IMR-90 (cell line): ENCODE results near the gene RASSF9.

ENCODE experiments used
- CHD1 ChIP-seq: IDR thresholded peaks from 2 replicates; pipeline ENCODE4 v1.6.1; 2012; ENCODE audit warnings: low read depth, low read length, improper control_type of control experiment
- MAFK ChIP-seq: IDR thresholded peaks from 2 replicates; pipeline ENCODE4 v1.6.1; 2012; ENCODE audit warnings: low read depth, low read length, improper control_type of control experiment
- MAZ ChIP-seq: IDR thresholded peaks from 2 replicates; pipeline ENCODE4 v1.6.1; 2012; ENCODE audit warnings: low read depth, mild to moderate bottlenecking, low read length, improper control_type of control experiment, moderate library complexity, borderline replicate concordance
- POLR2A ChIP-seq: IDR thresholded peaks from 2 replicates; pipeline ENCODE4 v1.6.1; 2012; ENCODE audit warnings: mild to moderate bottlenecking, low read depth, low read length
- RAD21 ChIP-seq: IDR thresholded peaks from 2 replicates; pipeline ENCODE4 v1.6.1; 2012; ENCODE audit warnings: low read length, improper control_type of control experiment
- RCOR1 ChIP-seq: IDR thresholded peaks from 2 replicates; pipeline ENCODE4 v1.6.1; 2012; ENCODE audit warnings: mild to moderate bottlenecking, low read length, improper control_type of control experiment; ENCODE audit not compliant: insufficient replicate concordance
- RFX5 ChIP-seq: IDR thresholded peaks from 2 replicates; pipeline ENCODE4 v1.8.0; 2012; ENCODE audit warnings: low read depth, mild to moderate bottlenecking, low read length, moderate library complexity
- SMC3 ChIP-seq: fragments of 150-350 bp; IDR thresholded peaks from 2 replicates; pipeline ENCODE4 v1.6.1; 2016; ENCODE audit warnings: low read depth, mild to moderate bottlenecking, antibody characterized with exemption, low read length, moderate library complexity
- TF ChIP-seq, protein P1 (sequence below): conservative IDR thresholded peaks from 2 replicates; pipeline ENCODE4 v1.5.1; 2012; ENCODE audit warnings: mild to moderate bottlenecking, low read depth, low read length, improper control_type of control experiment
- TF ChIP-seq, protein P2 (sequence below): fragments of 150-350 bp; IDR thresholded peaks from 2 replicates; pipeline ENCODE4 v1.6.1; 2017; ENCODE audit warnings: mild to moderate bottlenecking, antibody characterized with exemption, low read length, low read depth

DNA sequence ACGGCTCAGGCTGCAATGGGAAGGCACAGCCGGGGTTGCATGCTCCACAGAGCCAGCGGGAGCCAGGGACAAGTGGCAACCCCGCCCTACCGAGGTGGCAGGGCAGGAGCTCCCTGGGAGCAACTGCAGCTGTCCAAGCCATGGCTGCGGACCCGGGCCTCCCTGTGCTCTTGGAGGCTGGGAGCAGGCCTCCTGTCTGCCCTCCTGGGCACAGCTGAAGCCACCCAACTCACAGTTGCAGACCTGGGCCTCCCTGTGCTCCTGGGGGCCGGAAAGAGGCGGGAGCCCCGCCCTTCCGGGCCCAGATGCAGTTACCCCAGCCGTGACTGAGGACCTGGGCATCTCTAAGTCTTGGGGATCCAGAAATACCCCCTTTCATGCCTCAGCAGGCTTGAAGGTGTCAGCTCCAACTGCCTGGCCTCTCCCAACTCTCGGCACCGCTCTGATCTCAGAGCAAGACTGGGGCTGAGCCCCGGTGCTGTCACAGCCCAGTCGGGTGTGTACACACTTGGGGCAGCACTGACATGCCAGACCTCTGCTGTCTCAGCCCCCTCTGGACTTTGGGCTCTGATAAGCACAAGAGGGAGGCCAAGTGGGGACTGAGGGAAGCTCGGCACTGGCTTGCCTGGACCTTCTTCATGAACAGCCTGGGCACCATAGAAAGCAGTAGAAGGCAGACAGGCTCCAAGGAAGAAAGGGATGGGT is 7.5 kb upstream of the RASSF9 start:
- TF ChIP-seq, protein P1, sequence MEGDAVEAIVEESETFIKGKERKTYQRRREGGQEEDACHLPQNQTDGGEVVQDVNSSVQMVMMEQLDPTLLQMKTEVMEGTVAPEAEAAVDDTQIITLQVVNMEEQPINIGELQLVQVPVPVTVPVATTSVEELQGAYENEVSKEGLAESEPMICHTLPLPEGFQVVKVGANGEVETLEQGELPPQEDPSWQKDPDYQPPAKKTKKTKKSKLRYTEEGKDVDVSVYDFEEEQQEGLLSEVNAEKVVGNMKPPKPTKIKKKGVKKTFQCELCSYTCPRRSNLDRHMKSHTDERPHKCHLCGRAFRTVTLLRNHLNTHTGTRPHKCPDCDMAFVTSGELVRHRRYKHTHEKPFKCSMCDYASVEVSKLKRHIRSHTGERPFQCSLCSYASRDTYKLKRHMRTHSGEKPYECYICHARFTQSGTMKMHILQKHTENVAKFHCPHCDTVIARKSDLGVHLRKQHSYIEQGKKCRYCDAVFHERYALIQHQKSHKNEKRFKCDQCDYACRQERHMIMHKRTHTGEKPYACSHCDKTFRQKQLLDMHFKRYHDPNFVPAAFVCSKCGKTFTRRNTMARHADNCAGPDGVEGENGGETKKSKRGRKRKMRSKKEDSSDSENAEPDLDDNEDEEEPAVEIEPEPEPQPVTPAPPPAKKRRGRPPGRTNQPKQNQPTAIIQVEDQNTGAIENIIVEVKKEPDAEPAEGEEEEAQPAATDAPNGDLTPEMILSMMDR: no peak
- no peak for TF ChIP-seq POLR2A
- no peak for TF ChIP-seq RFX5
- TF ChIP-seq, protein P2, sequence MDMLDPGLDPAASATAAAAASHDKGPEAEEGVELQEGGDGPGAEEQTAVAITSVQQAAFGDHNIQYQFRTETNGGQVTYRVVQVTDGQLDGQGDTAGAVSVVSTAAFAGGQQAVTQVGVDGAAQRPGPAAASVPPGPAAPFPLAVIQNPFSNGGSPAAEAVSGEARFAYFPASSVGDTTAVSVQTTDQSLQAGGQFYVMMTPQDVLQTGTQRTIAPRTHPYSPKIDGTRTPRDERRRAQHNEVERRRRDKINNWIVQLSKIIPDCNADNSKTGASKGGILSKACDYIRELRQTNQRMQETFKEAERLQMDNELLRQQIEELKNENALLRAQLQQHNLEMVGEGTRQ: no peak
- TF ChIP-seq SMC3: no peak
- TF ChIP-seq CHD1: no peak
- no peak for TF ChIP-seq MAZ
- no peak for TF ChIP-seq RAD21
- no peak for TF ChIP-seq MAFK
- no peak for TF ChIP-seq RCOR1
